ENCODE results near the gene MSI1. TPM values are rescaled to one million over a fixed set of nuclear protein-coding genes. Genes with fewer than 3 reads are reported as not detected.

MSI1 gene
- 27.6 TPM for total RNA-seq (ENCODE audit: unreplicated experiment)
- long read RNA-seq, partial matches to known transcripts, result 0 of 4 reads
- long read RNA-seq, other reads (novel, unspliced or antisense), result 4 of 4 reads

DNA sequence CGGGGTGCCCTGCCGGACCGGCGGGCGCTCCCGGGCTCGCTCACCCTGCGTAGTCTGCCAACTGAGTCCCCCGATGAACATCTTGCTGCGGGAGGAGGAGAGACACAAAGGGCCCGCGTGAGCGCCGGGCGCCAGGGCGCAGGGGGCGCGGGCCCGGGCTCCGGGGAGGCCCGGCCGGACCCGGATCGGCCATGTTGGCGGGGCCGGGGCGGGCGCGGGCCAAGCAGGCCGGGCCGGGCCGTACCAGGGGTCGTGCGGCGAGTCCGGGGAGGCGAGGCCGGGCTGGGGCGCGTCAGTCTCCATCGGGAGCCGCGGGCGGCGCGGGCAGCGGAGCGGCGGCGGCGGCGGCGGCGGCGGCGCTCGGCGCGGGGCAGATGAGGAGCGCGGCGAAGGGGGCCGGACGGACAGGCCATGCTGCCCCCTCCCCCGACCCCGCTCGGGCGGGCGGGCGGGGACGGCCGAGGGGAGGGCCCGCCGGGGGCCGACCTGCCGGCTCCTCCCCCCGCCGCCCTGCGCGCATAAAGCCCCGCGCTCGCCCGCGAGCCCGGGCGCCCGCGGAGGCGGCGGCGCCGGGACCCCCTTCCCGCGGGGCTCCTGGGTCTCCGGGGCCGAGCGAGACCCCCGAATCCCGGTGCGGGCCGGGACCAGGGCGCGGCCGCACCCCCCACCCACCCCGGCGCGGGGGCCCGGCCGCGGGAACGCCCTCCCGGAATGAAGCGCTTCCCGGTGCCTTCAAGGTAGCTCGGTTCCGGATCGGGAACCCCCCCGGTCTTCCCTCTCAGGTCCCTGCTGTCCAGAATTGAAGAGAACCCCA, at the start of gene MSI1:
TSS of gene MSI1 (minus strand) at position 376 of the 814 bp plus-strand sequence. CDS start at position 303, 73 bp downstream.
- Mint-ChIP-seq H3K27ac (ENCODE audit: unreplicated experiment) (peak within 1 kb of the TSS; percentile 80), H3K4me1 (ENCODE audit: unreplicated experiment) (peaks cover 31% of the 10 kb centered on the region), H3K4me3 (ENCODE audit: unreplicated experiment) (peak within 1 kb of the TSS; percentile 88), H3K36me3 (ENCODE audit: low read depth, unreplicated experiment) (peaks cover 22% of the 10 kb centered on the region), H3K9me3 (ENCODE audit: unreplicated experiment) (no peaks in the 10 kb centered on the region), H3K27me3 (ENCODE audit: unreplicated experiment) (peaks cover 26% of the 10 kb centered on the region)
- no peak for DNase-seq (ENCODE audit: low spot score)
- TF ChIP-seq, protein P1, sequence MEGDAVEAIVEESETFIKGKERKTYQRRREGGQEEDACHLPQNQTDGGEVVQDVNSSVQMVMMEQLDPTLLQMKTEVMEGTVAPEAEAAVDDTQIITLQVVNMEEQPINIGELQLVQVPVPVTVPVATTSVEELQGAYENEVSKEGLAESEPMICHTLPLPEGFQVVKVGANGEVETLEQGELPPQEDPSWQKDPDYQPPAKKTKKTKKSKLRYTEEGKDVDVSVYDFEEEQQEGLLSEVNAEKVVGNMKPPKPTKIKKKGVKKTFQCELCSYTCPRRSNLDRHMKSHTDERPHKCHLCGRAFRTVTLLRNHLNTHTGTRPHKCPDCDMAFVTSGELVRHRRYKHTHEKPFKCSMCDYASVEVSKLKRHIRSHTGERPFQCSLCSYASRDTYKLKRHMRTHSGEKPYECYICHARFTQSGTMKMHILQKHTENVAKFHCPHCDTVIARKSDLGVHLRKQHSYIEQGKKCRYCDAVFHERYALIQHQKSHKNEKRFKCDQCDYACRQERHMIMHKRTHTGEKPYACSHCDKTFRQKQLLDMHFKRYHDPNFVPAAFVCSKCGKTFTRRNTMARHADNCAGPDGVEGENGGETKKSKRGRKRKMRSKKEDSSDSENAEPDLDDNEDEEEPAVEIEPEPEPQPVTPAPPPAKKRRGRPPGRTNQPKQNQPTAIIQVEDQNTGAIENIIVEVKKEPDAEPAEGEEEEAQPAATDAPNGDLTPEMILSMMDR (IDR thresholded peaks at IDR 0.05; ENCODE audit: unreplicated experiment), result no peak

DNA sequence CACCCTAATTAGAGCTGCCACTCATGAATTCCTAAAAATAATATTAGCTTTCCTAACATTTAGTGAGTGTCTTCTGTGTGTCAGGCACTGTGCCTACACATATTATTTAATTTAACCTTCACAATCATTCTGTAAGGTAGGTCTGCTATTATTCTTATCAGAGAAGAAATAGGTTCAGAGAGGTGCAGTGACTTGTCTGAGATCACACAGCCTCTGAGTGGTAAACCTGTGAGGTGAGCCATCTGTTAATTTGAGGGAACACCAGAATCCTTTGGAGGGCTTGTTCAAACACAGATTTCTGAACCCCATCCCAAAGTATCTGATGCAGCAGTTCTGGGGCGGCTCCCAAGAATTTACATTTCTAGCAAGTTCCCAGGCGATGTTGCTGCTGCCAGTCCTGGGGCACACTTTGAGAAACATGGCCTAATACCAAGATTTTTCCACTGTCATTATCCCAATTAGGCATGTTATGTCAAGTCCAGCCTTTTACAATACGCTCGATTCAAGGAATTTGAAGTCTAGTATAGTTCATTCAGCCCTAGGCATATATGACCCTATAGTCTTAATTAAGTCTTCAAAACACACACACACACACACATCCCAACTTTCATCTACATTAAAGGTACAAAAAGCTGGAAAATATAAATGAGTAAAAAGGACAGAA, 49.1 kb upstream of the MSI1 start:
- TF ChIP-seq, protein P1 (IDR thresholded peaks at IDR 0.05; ENCODE audit: unreplicated experiment), result no peak
- Mint-ChIP-seq H3K27ac (ENCODE audit: unreplicated experiment) (no peak overlapping the region), H3K36me3 (ENCODE audit: low read depth, unreplicated experiment) (no peaks in the 10 kb centered on the region), H3K9me3 (ENCODE audit: unreplicated experiment) (no peaks in the 10 kb centered on the region), H3K4me1 (ENCODE audit: unreplicated experiment) (peaks cover 3% of the 10 kb centered on the region), H3K27me3 (ENCODE audit: unreplicated experiment) (peaks cover 6% of the 10 kb centered on the region), H3K4me3 (ENCODE audit: unreplicated experiment) (no peak overlapping the region)
- no peak for DNase-seq (ENCODE audit: low spot score)

DNA sequence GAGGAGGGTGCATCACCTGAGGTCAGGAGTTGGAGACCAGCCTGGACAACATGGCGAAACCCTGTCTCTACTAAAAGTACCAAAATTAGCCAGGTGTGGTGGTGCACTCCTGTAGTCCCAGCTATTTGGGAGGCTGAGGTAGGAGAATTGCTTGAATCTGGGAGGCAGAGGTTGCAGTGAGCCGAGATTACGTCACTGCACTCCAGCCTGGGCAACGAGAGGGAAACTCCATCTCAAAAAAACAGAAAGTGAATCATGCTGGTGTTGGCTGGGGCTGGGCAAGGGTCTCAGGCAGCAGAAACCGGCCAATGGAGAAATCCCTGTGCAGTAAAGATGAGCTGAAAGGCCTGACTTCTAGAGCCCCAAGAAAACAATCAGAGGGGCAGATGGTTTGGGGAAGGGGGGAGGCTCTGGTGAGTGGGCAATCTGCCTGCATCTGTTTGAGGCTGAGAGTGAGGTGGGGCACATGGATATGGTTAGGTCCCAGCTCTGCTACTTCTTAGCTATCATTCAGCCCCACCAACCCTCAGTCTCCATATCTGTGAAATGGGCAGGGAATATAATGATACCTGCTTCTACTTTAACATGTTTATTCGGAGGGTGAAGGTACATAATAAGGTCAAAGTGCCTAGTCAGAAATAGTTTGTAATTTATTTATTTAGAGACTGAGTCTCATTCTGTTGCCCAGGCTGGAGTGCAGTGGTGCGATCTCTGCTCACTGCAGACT, 47.7 kb upstream of the MSI1 start:
- Mint-ChIP-seq H3K4me1 (ENCODE audit: unreplicated experiment) (peaks cover 3% of the 10 kb centered on the region), H3K4me3 (ENCODE audit: unreplicated experiment) (no peak overlapping the region), H3K27me3 (ENCODE audit: unreplicated experiment) (peaks cover 6% of the 10 kb centered on the region), H3K36me3 (ENCODE audit: low read depth, unreplicated experiment) (no peaks in the 10 kb centered on the region), H3K27ac (ENCODE audit: unreplicated experiment) (no peak overlapping the region), H3K9me3 (ENCODE audit: unreplicated experiment) (no peaks in the 10 kb centered on the region)
- TF ChIP-seq, protein P1 (IDR thresholded peaks at IDR 0.05; ENCODE audit: unreplicated experiment), result no peak
- no peak for DNase-seq (ENCODE audit: low spot score)

DNA sequence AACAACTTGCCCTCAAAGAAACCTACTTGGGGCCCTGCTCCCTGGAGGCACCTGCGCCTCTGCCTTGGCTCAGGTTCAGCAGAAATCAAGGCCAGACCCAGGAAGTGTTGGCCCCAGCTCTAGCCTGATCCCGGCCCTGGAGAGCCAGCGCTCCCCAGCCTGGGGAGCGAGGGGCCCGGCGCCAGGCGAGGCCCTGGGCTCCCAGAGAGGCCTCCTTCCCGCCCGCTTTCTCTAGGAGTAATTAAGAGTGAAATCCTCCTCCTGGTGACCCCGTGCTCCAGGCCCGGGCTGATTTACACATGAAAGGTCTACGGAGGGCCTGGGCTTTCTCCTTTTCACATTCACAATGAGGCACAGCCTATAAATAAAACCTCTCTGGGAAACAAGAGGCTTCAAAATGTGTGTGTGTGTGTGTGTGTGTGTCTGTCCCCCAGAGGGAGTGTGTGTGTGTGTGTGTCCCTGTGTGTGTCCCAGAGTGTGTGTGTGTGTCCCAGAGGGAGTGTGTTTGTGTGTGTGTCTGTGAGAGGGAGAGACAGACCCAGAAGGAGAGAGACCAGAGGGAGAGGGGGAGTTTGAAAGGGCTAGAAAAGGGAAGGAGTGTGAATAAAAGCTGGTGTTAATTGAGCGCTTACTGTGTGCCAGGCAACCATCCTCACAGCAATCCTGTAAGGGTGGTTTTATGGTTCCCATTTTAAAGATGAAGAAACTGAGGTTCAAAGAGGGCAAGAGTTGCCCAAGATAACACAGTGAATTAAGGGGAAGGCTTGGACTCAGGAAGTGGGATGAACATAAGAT, 45.1 kb upstream of the MSI1 start:
- DNase-seq (ENCODE audit: low spot score), result no peak
- TF ChIP-seq, protein P1 (IDR thresholded peaks at IDR 0.05; ENCODE audit: unreplicated experiment), result no peak
- H3K4me1 Mint-ChIP-seq (ENCODE audit: unreplicated experiment), result peaks cover 3% of the 10 kb centered on the region
- H3K36me3 Mint-ChIP-seq (ENCODE audit: low read depth, unreplicated experiment), result no peaks in the 10 kb centered on the region
- no peak overlapping the region for H3K27ac Mint-ChIP-seq (ENCODE audit: unreplicated experiment)
- peaks cover 6% of the 10 kb centered on the region for H3K27me3 Mint-ChIP-seq (ENCODE audit: unreplicated experiment)
- H3K4me3 Mint-ChIP-seq (ENCODE audit: unreplicated experiment), result peak overlapping the region; percentile 70
- no peaks in the 10 kb centered on the region for H3K9me3 Mint-ChIP-seq (ENCODE audit: unreplicated experiment)

Data from endothelial cell (in vitro differentiated cells).